Adrenal gland (tissue), 5 donors: Measurements from ENCODE around the gene DRC7.

Experiments
- POLR2A ChIP-seq, 2 donors: fragments of 450-650 bp; IDR thresholded peaks; one replicate each; pipeline ENCODE4 v1.6.1; 2017; ENCODE audit warnings: antibody characterized with exemption in 2 of 2, mild to moderate bottlenecking in 2 of 2, moderate library complexity in 1 of 2
- TF ChIP-seq, protein P1 (sequence below), 6 experiments: fragments of 450-650 bp in 4 of 6; fragments of 200-600 bp in 2 of 6; sonication (generic) in 1 of 6; IDR thresholded peaks; 1 replicate in 5 of 6; 2 replicates in 1 of 6; pipeline versions ENCODE4 v1.5.1 to v1.8.0; 2016 to 2021; ENCODE audit warnings: antibody characterized with exemption in 6 of 6, mild to moderate bottlenecking in 2 of 6, moderate library complexity in 1 of 6
- donor health status: DM: no; HTN: no; CAD: no.

GRCh38 chr16:57668263-57668571, 26.4 kb upstream of the DRC7 start, which contains the start of gene ADGRG3:
- TF ChIP-seq, protein P1, sequence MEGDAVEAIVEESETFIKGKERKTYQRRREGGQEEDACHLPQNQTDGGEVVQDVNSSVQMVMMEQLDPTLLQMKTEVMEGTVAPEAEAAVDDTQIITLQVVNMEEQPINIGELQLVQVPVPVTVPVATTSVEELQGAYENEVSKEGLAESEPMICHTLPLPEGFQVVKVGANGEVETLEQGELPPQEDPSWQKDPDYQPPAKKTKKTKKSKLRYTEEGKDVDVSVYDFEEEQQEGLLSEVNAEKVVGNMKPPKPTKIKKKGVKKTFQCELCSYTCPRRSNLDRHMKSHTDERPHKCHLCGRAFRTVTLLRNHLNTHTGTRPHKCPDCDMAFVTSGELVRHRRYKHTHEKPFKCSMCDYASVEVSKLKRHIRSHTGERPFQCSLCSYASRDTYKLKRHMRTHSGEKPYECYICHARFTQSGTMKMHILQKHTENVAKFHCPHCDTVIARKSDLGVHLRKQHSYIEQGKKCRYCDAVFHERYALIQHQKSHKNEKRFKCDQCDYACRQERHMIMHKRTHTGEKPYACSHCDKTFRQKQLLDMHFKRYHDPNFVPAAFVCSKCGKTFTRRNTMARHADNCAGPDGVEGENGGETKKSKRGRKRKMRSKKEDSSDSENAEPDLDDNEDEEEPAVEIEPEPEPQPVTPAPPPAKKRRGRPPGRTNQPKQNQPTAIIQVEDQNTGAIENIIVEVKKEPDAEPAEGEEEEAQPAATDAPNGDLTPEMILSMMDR (IDR thresholded peaks at IDR 0.05) = no peak
- no peak for TF ChIP-seq POLR2A (IDR thresholded peaks at IDR 0.05)
